ENCODE data around the gene INSR.

Gene INSR

GRCh38 chr19:7200736-7201135 lies 93.5 kb downstream of the INSR start:
- Histone ChIP-seq H2AFZ (ENCODE audit: low read depth, low read length) (no peak overlapping the region), H2BK120ac (ENCODE audit: low read depth, low read length) (no peak overlapping the region), H4K8ac (ENCODE audit: low read length) (no peak overlapping the region), H3K9me3 (ENCODE audit: control insufficient read depth, low read length) (no peaks in the 10 kb centered on the region), H3K27ac (ENCODE audit: low read length, poor library complexity, severe bottlenecking) (no peak overlapping the region), H3K79me1 (replicated peaks; ENCODE audit: low read length, poor library complexity, severe bottlenecking) (peaks cover 2% of the 10 kb centered on the region), H3K4me3 (ENCODE audit: insufficient read depth in 1 of 2, low read depth in 1 of 2, low read length in 2 of 2) (no peak overlapping the region), H4K91ac (ENCODE audit: low read length) (no peak overlapping the region), H3K14ac (ENCODE audit: low read length in 2 of 2) (no peak overlapping the region), H3K18ac (ENCODE audit: low read depth in 1 of 2, low read length in 2 of 2) (no peak overlapping the region), H3K4me1 (ENCODE audit: control insufficient read depth, insufficient read depth, low read depth, low read length) (peaks cover 13% of the 10 kb centered on the region), H2AK5ac (ENCODE audit: low read length, severe bottlenecking) (no peak overlapping the region), H3K4ac (ENCODE audit: low read depth in 1 of 2, low read length in 2 of 2) (no peak overlapping the region), H3K4me2 (ENCODE audit: low read length, poor library complexity, severe bottlenecking) (no peak overlapping the region), H3K9ac (ENCODE audit: low read length) (no peak overlapping the region), H2BK12ac (ENCODE audit: low read length in 2 of 2) (no peak overlapping the region), H3K36me3 (ENCODE audit: control insufficient read depth in 1 of 2, insufficient read depth in 2 of 2, low read depth in 1 of 2, low read length in 2 of 2) (no peaks in the 10 kb centered on the region), H3K27me3 (ENCODE audit: control insufficient read depth in 1 of 2, insufficient read depth in 1 of 2, low read length in 2 of 2) (peaks cover 0 to 9% of the 10 kb centered on the region in 2 experiments), H3K23ac (ENCODE audit: low read length in 2 of 2) (no peak overlapping the region), H2BK15ac (ENCODE audit: low read depth, poor library complexity, severe bottlenecking) (no peak overlapping the region), H2BK5ac (ENCODE audit: low read depth, low read length, poor library complexity, severe bottlenecking) (no peak overlapping the region)
- 83% methylated on average over 2 of the region's 4 CpGs for WGBS
- DNase-seq, result no peak

GRCh38 chr19:7199613-7200533 lies 94.3 kb downstream of the INSR start:
- Histone ChIP-seq H3K18ac (ENCODE audit: low read depth in 1 of 2, low read length in 2 of 2) (peak overlapping the region in 1 of 2 experiments; percentile 52), H4K8ac (ENCODE audit: low read length) (no peak overlapping the region), H3K4me3 (ENCODE audit: insufficient read depth in 1 of 2, low read depth in 1 of 2, low read length in 2 of 2) (no peak overlapping the region), H2BK5ac (ENCODE audit: low read depth, low read length, poor library complexity, severe bottlenecking) (no peak overlapping the region), H3K9ac (ENCODE audit: low read length) (no peak overlapping the region), H3K79me1 (replicated peaks; ENCODE audit: low read length, poor library complexity, severe bottlenecking) (peaks cover 2% of the 10 kb centered on the region), H4K91ac (ENCODE audit: low read length) (no peak overlapping the region), H3K36me3 (ENCODE audit: control insufficient read depth in 1 of 2, insufficient read depth in 2 of 2, low read depth in 1 of 2, low read length in 2 of 2) (no peaks in the 10 kb centered on the region), H3K4ac (ENCODE audit: low read depth in 1 of 2, low read length in 2 of 2) (no peak overlapping the region), H2AFZ (ENCODE audit: low read depth, low read length) (no peak overlapping the region), H3K14ac (ENCODE audit: low read length in 2 of 2) (no peak overlapping the region), H3K9me3 (ENCODE audit: control insufficient read depth, low read length) (no peaks in the 10 kb centered on the region), H3K4me2 (ENCODE audit: low read length, poor library complexity, severe bottlenecking) (no peak overlapping the region), H3K27me3 (ENCODE audit: control insufficient read depth in 1 of 2, insufficient read depth in 1 of 2, low read length in 2 of 2) (peaks cover 0 to 9% of the 10 kb centered on the region in 2 experiments), H2AK5ac (ENCODE audit: low read length, severe bottlenecking) (no peak overlapping the region), H2BK120ac (ENCODE audit: low read depth, low read length) (no peak overlapping the region), H3K4me1 (ENCODE audit: control insufficient read depth, insufficient read depth, low read depth, low read length) (peaks cover 13% of the 10 kb centered on the region), H2BK12ac (ENCODE audit: low read length in 2 of 2) (no peak overlapping the region), H2BK15ac (ENCODE audit: low read depth, poor library complexity, severe bottlenecking) (no peak overlapping the region), H3K23ac (ENCODE audit: low read length in 2 of 2) (no peak overlapping the region), H3K27ac (ENCODE audit: low read length, poor library complexity, severe bottlenecking) (no peak overlapping the region)
- DNase-seq, result peak; percentile 28
- 61% methylated on average over 14 of the region's 14 CpGs for WGBS

GRCh38 chr19:7197760-7198696 lies 96.2 kb downstream of the INSR start:
- Histone ChIP-seq H4K91ac (ENCODE audit: low read length) (peak overlapping the region; percentile 41), H3K18ac (ENCODE audit: low read depth in 1 of 2, low read length in 2 of 2) (peak overlapping the region; percentile 72 to 95), H3K27me3 (ENCODE audit: control insufficient read depth in 1 of 2, insufficient read depth in 1 of 2, low read length in 2 of 2) (peaks cover 0 to 9% of the 10 kb centered on the region in 2 experiments), H4K8ac (ENCODE audit: low read length) (peak overlapping the region; percentile 77), H2AFZ (ENCODE audit: low read depth, low read length) (peak overlapping the region; percentile 98), H2BK120ac (ENCODE audit: low read depth, low read length) (no peak overlapping the region), H2BK5ac (ENCODE audit: low read depth, low read length, poor library complexity, severe bottlenecking) (no peak overlapping the region), H3K4ac (ENCODE audit: low read depth in 1 of 2, low read length in 2 of 2) (no peak overlapping the region), H3K4me2 (ENCODE audit: low read length, poor library complexity, severe bottlenecking) (peak overlapping the region; percentile 100), H2BK12ac (ENCODE audit: low read length in 2 of 2) (peak overlapping the region in 1 of 2 experiments; percentile 90), H3K36me3 (ENCODE audit: control insufficient read depth in 1 of 2, insufficient read depth in 2 of 2, low read depth in 1 of 2, low read length in 2 of 2) (no peaks in the 10 kb centered on the region), H3K9ac (ENCODE audit: low read length) (peak overlapping the region; percentile 89), H3K27ac (ENCODE audit: low read length, poor library complexity, severe bottlenecking) (peak overlapping the region; percentile 61), H3K9me3 (ENCODE audit: control insufficient read depth, low read length) (no peaks in the 10 kb centered on the region), H2BK15ac (ENCODE audit: low read depth, poor library complexity, severe bottlenecking) (peak overlapping the region; percentile 90), H3K4me3 (ENCODE audit: insufficient read depth in 1 of 2, low read depth in 1 of 2, low read length in 2 of 2) (peak overlapping the region; percentile 69 to 91), H3K79me1 (replicated peaks; ENCODE audit: low read length, poor library complexity, severe bottlenecking) (no peaks in the 10 kb centered on the region), H3K14ac (ENCODE audit: low read length in 2 of 2) (peak overlapping the region in 1 of 2 experiments; percentile 83), H3K23ac (ENCODE audit: low read length in 2 of 2) (no peak overlapping the region), H3K4me1 (ENCODE audit: control insufficient read depth, insufficient read depth, low read depth, low read length) (peaks cover 13% of the 10 kb centered on the region), H2AK5ac (ENCODE audit: low read length, severe bottlenecking) (no peak overlapping the region)
- DNase-seq, result peak; percentile 96
- 2% methylated on average over 61 of the region's 72 CpGs for WGBS

Measured in mesenchymal stem cell (in vitro differentiated cells and primary cell).